ENCODE results near the gene ITGB1BP2. TPM values are rescaled to one million over a fixed set of nuclear protein-coding genes. Genes with fewer than 3 reads are reported as not detected.

ITGB1BP2 gene
- 13.7 and 24.3 TPM in 2 replicates for total RNA-seq

GRCh38 chrX:71301195-71301924, at the start of gene ITGB1BP2:
Gene ITGB1BP2, plus strand, starts transcription at chrX:71301750. Its CDS starts 57 bp downstream, at chrX:71301807.

DNA sequence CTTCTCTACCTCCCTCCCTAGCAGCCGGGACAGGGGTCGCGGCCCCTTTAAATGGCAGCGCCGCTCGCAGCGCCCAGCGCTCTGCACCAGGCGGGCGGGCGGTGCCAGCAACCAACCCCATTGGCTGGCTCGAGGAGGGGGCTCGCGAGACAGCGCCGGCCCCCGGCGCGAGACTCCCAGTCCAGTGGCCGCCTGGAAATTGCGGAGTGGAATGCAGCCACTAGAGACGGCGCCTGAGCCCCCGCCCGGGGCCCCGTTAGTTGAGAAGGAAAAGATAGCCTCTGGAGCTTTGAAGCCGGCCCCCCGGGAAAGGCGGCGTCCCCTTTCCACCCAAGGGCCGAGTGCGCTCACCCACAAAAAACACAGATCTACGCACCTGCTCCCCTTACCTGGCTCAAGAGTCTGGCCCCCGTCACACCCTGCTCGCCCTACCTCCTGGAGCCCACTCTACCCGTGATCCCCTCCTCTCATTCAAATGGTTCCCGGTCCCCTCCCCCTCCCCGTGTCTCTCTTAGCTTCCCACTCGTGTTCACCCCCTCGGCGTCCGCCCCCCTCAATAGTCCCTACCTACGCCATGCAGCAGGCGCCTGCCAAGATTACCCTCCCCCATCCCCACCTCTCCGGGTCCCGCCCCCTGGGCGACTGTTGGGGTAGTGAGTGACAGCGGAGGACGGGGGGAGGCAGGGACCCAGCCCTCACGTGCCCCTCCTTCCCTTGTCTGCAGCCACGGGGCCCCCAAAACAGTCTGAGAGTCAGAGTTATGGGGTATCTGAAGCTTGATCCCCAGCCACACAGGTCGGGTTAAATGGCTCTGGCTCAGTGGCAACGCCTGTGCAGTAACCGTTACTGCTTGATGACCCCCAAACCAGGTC, 47.2 kb upstream of the ITGB1BP2 start, which contains the start of gene ZMYM3:
Gene ZMYM3, minus strand, starts transcription at position 49 of the 872 bp plus-strand sequence. CDS start 885 bp downstream, outside the sequence.

DNA sequence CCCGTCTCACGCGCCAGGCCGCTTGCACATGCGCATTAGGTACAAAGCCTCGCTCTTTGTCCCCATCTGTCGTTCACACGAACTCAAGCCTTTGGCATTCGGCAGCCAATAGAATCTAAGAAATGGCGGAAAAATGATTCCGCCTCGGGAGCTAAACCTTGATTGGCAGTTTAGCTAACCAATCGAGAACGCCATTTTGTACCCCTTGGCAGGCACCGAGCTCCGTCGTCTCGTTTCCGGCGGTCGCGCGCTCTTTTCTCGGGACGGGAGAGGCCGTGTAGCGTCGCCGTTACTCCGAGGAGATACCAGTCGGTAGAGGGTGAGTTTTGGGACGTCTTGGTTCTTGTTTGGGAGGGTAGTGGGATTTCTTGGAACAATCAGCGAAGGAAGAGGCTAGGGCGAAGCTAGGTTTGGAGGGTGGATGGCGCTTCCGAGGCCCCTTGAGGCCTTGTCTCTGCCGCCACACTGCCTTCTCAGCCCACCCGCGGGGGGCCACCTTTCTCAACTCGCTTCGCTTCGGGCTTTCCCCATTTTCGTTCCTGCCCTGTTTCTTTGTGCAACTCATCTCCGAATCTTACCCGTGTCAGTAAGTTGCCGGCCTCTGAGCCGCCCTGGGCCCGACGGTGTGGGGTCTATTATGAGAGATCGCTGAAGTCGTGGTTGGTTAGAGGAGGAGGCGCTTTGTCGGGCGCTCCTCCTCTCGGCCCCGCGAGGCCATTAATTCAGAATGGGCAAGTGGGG, 18.0 kb upstream of the ITGB1BP2 start, which contains the start of gene NONO:
Gene NONO, plus strand, starts transcription at position 233 of the 741 bp plus-strand sequence. CDS start 7,003 bp downstream, outside the sequence.

Other genes starting within 250 kb of the ITGB1BP2 start
- 73.9 and 74.1 TPM in 2 replicates for gene SNX12, start 233.4 kb upstream of the ITGB1BP2 start, total RNA-seq
- 4.2 and 4.9 TPM in 2 replicates for gene FOXO4, start 205.9 kb upstream of the ITGB1BP2 start, total RNA-seq
- not detected in 2 replicates for gene CXorf65, start 195.0 kb upstream of the ITGB1BP2 start, total RNA-seq
- gene IL2RG, start 190.2 kb upstream of the ITGB1BP2 start, total RNA-seq = not detected in 2 replicates
- gene MED12, start 183.2 kb upstream of the ITGB1BP2 start, total RNA-seq = 27.5 and 38.5 TPM in 2 replicates
- 0.13 and 0.37 TPM in 2 replicates for gene NLGN3, start 156.9 kb upstream of the ITGB1BP2 start, total RNA-seq
- gene GJB1, start 78.5 kb upstream of the ITGB1BP2 start, total RNA-seq = not detected in 2 replicates
- gene ZMYM3, start 47.6 kb upstream of the ITGB1BP2 start, total RNA-seq = 7.7 and 10.7 TPM in 2 replicates
- gene NONO, start 18.1 kb upstream of the ITGB1BP2 start, total RNA-seq = 386 and 414 TPM in 2 replicates
- gene TAF1, start 64.6 kb downstream of the ITGB1BP2 start, total RNA-seq = 47.4 and 52.0 TPM in 2 replicates
- gene OGT, start 231.4 kb downstream of the ITGB1BP2 start, total RNA-seq = 62.1 and 82.0 TPM in 2 replicates